ENCODE results near the gene OR6C6. TPM values are rescaled to one million over a fixed set of nuclear protein-coding genes. Genes with fewer than 3 reads are reported as not detected.

Gene OR6C6
- total RNA-seq, 1 donor from 2014 or later, result not detected

DNA sequence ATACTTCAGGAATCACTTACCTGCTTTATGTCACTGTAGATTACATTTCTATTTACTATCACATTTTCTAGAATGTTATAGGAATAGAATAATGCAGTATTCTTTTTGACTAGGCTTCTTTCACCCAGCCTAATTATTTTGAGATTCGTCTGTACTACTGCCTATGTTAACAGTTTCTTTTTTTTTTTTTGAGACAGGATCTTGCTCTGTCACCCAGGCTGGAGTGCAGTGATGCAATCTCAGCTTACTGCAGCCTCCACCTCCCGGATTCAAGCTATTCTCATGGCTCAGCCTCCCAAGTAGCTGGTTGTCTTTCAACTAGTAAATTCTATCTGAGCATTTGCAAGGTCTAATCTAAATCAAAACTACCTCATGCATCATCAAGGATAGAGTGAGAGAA lies 6.4 kb downstream of the OR6C6 start:
- Histone ChIP-seq H3K4me3 (ENCODE audit: low read depth, low read length) (no peak overlapping the region), H3K36me3 (ENCODE audit: control insufficient read depth, insufficient read depth, low read length) (no peaks in the 10 kb centered on the region), H3K27me3 (ENCODE audit: control insufficient read depth, insufficient read depth, low read length) (no peaks in the 10 kb centered on the region)
- no peak for DNase-seq (ENCODE audit: low read depth)
- TF ChIP-seq, protein P1, sequence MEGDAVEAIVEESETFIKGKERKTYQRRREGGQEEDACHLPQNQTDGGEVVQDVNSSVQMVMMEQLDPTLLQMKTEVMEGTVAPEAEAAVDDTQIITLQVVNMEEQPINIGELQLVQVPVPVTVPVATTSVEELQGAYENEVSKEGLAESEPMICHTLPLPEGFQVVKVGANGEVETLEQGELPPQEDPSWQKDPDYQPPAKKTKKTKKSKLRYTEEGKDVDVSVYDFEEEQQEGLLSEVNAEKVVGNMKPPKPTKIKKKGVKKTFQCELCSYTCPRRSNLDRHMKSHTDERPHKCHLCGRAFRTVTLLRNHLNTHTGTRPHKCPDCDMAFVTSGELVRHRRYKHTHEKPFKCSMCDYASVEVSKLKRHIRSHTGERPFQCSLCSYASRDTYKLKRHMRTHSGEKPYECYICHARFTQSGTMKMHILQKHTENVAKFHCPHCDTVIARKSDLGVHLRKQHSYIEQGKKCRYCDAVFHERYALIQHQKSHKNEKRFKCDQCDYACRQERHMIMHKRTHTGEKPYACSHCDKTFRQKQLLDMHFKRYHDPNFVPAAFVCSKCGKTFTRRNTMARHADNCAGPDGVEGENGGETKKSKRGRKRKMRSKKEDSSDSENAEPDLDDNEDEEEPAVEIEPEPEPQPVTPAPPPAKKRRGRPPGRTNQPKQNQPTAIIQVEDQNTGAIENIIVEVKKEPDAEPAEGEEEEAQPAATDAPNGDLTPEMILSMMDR (IDR thresholded peaks at IDR 0.05; ENCODE audit: insufficient read depth, low read length, poor library complexity, severe bottlenecking), result no peak

DNA sequence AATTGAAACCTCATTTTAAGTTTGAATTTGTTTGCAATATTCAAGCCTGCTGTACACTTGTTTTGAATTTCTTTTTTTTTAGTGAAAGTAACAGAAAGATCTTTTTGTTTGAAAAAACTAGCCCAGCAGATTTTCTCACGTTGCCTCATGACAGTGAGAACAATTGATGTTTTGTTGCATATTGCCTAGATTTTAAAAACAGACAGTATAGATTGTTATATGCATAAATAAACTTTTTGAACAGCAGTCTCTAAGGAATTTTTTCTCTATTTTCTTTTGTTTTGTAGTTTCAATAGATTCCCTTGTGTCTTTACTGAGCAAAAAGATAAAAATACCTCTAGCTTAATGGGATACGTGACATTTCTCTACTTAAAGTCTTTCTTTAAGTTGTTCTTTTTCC lies 15.4 kb downstream of the OR6C6 start:
- DNase-seq (ENCODE audit: low read depth), result no peak

DNA sequence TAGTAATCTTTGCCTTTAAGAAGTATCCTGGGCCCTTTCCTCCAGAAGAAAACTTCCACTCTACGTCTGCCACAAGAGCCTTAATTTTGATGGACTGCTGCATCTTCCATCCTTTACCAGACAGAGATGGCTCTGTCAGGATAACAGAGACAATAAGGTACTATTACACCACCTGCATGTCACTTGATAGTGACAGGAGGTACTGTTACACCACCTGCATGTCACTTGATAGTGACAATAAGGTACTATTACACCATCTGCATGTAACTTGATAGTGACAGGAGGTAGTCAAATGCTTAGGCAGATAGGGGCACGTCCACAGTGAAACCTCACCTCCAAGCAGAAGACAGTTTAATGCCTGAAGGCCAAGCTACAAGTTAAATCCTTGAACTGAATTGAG lies 38.1 kb downstream of the OR6C6 start:
- DNase-seq (ENCODE audit: low read depth), result no peak
- Histone ChIP-seq H3K27me3 (ENCODE audit: control insufficient read depth, insufficient read depth, low read length) (no peaks in the 10 kb centered on the region), H3K4me3 (ENCODE audit: low read depth, low read length) (no peak overlapping the region), H3K36me3 (ENCODE audit: control insufficient read depth, insufficient read depth, low read length) (no peaks in the 10 kb centered on the region)
- TF ChIP-seq, protein P1 (IDR thresholded peaks at IDR 0.05; ENCODE audit: insufficient read depth, low read length, poor library complexity, severe bottlenecking), result no peak

More for the DNA sequence above, 15.4 kb downstream of the OR6C6 start:
- Histone ChIP-seq H3K4me3 (ENCODE audit: low read depth, low read length) (no peak overlapping the region), H3K36me3 (ENCODE audit: control insufficient read depth, insufficient read depth, low read length) (no peaks in the 10 kb centered on the region), H3K27me3 (ENCODE audit: control insufficient read depth, insufficient read depth, low read length) (no peaks in the 10 kb centered on the region)
- TF ChIP-seq, protein P1 (IDR thresholded peaks at IDR 0.05; ENCODE audit: insufficient read depth, low read length, poor library complexity, severe bottlenecking), result no peak

DNA sequence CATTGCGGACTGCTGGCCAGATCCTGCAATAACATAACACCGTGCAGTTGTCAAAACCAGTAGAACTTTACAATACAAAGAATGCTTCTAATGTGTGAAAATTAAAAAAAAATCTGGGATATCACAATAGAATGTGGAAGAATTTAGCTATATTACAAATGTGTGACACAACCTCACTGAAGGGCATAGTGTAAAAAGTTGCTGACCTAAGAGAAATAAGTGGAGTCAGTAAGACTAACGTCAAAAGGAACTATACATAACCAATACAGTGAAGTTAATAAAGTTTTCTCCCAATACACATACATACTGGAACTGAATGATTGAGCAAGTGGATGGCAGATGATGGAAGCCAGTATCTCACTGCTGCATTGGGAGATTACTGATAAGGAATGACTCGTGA lies 39.5 kb downstream of the OR6C6 start:
- no peak for DNase-seq (ENCODE audit: low read depth)
- H3K4me3 ChIP-seq (ENCODE audit: low read depth, low read length), result no peak overlapping the region

DNA sequence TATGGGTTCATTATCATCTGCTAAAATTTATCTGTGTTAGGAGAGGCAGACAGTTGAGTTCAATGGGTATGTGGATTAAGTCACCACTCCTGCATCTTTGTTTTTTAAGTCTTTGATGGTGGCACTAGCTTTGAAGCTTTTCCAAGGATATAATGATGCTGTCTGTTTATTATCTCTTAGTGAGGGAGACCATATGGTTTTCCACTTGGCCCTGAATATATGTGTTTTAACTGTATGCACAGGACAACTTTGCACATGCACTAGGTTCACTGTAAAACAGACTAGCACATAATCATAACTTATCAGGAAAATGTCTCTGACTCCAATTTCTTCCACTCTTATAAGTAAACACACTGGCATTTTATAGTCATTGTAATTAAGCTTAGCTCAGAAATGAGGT lies 43.1 kb downstream of the OR6C6 start:
- TF ChIP-seq, protein P1 (IDR thresholded peaks at IDR 0.05; ENCODE audit: insufficient read depth, low read length, poor library complexity, severe bottlenecking), result no peak
- Histone ChIP-seq H3K27me3 (ENCODE audit: control insufficient read depth, insufficient read depth, low read length) (no peaks in the 10 kb centered on the region), H3K4me3 (ENCODE audit: low read depth, low read length) (no peak overlapping the region), H3K36me3 (ENCODE audit: control insufficient read depth, insufficient read depth, low read length) (no peaks in the 10 kb centered on the region)
- DNase-seq (ENCODE audit: low read depth), result no peak

More for the DNA sequence above, 39.5 kb downstream of the OR6C6 start:
- Histone ChIP-seq H3K36me3 (ENCODE audit: control insufficient read depth, insufficient read depth, low read length) (no peaks in the 10 kb centered on the region), H3K27me3 (ENCODE audit: control insufficient read depth, insufficient read depth, low read length) (no peaks in the 10 kb centered on the region)
- TF ChIP-seq, protein P1 (IDR thresholded peaks at IDR 0.05; ENCODE audit: insufficient read depth, low read length, poor library complexity, severe bottlenecking), result no peak

DNA sequence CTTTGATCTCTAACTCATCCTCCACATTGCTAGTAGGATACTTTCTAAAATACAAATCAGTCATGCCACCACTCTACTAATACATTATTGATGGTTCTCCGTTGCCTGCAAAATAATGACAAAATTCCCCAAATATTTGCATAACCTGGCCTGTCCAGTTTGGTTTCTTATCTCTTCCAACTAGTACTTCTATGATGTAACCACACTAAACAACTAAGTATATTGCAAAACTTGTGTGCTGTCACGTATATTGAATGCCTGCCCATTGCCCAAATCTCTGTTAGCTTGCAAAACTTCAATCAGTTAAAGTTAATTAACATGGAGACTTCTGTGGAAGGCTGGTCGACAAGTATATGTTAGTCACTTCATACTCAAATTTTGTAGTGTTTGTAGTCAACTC lies 45.4 kb downstream of the OR6C6 start:
- no peak for DNase-seq (ENCODE audit: low read depth)
- TF ChIP-seq, protein P1 (IDR thresholded peaks at IDR 0.05; ENCODE audit: insufficient read depth, low read length, poor library complexity, severe bottlenecking), result no peak

More for the DNA sequence above, 45.4 kb downstream of the OR6C6 start:
- Histone ChIP-seq H3K36me3 (ENCODE audit: control insufficient read depth, insufficient read depth, low read length) (no peaks in the 10 kb centered on the region), H3K4me3 (ENCODE audit: low read depth, low read length) (no peak overlapping the region), H3K27me3 (ENCODE audit: control insufficient read depth, insufficient read depth, low read length) (no peaks in the 10 kb centered on the region)
